Sigmoid colon (tissue), 4 donors: Measurements from ENCODE around the gene FERMT2.

Experiments
- CTCF ChIP-seq, 4 experiments: fragments of 450-650 bp in 3 of 4; fragments of 200-600 bp in 1 of 4; IDR thresholded peaks; one replicate each; pipeline ENCODE4 v1.5.1; 2016 to 2019; ENCODE audit warnings: antibody characterized with exemption in 4 of 4, mild to moderate bottlenecking in 3 of 4, moderate library complexity in 2 of 4
- EP300 ChIP-seq, 4 donors: sonication (generic); formaldehyde crosslinking; IDR thresholded peaks; one replicate each; pipeline ENCODE4 v1.6.1; 2017; ENCODE audit warnings: antibody characterized with exemption in 4 of 4
- POLR2A ChIP-seq, 2 donors: fragments of 450-650 bp; IDR thresholded peaks; one replicate each; pipeline ENCODE4 v1.6.1; 2016; ENCODE audit warnings: antibody characterized with exemption in 2 of 2, mild to moderate bottlenecking in 2 of 2, moderate library complexity in 2 of 2
- POLR2AphosphoS5 ChIP-seq, 4 donors: sonication (generic); formaldehyde crosslinking; IDR thresholded peaks; one replicate each; pipeline ENCODE4 v1.6.1; 2017; ENCODE audit warnings: antibody characterized with exemption in 4 of 4

DNA sequence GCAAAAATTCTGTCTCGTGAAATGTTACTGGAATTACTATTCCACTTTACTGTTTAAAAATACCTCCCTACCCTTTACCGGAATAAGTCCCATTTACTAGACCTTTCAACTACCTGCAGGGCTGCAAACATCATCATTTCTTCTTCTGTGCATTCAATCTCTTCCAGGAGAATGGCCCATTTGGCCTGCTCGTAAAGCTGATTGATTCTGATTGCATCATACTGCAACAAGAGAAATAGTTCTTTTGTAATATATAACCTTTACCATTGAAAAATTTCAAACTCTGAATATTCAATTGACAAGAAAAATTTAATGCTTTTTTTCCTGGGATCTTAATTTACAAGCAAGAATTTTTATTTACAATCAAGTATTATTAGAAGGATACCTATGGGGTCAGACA is 72.4 kb downstream of the FERMT2 start:
- TF ChIP-seq CTCF (IDR thresholded peaks at IDR 0.05): no peak
- no peak for TF ChIP-seq POLR2A (IDR thresholded peaks at IDR 0.05)
- no peak for TF ChIP-seq POLR2AphosphoS5 (IDR thresholded peaks at IDR 0.05)
- TF ChIP-seq EP300 (IDR thresholded peaks at IDR 0.05): no peak
